Measurements from ENCODE around the gene ORC3.
"Not testable (repeated sequence)": the region's sequence is repeated elsewhere in the genome, so short reads cannot be mapped to it uniquely, and the experiment has no call there.

The ORC3 gene

GRCh38 chr6:87606199-87606598 lies 16.3 kb downstream of the ORC3 start:
- DNase-seq: no peak

GRCh38 chr6:87608802-87609201 lies 18.9 kb downstream of the ORC3 start:
- DNase-seq: no peak

GRCh38 chr6:87613018-87613417 lies 23.1 kb downstream of the ORC3 start:
- DNase-seq: not testable (repeated sequence)

- no peak for DNase-seq
Observed at GRCh38 chr6:87617405-87617804, 27.5 kb downstream of the ORC3 start.

GRCh38 chr6:87618531-87618930 lies 28.6 kb downstream of the ORC3 start:
- DNase-seq: no peak

GRCh38 chr6:87623248-87623647 lies 33.3 kb downstream of the ORC3 start:
- DNase-seq: no peak

- DNase-seq: no peak
Observed at GRCh38 chr6:87628424-87628823, 38.5 kb downstream of the ORC3 start.

GRCh38 chr6:87628881-87629280 lies 38.9 kb downstream of the ORC3 start:
- no peak for DNase-seq

- DNase-seq: no peak
Observed at GRCh38 chr6:87630746-87631145, 40.8 kb downstream of the ORC3 start.

GRCh38 chr6:87633851-87634250 lies 43.9 kb downstream of the ORC3 start:
- DNase-seq: no peak

- DNase-seq: no peak
Observed at GRCh38 chr6:87636315-87636714, 46.4 kb downstream of the ORC3 start.

GRCh38 chr6:87637106-87637505 lies 47.2 kb downstream of the ORC3 start:
- no peak for DNase-seq

GRCh38 chr6:87639373-87639772 lies 49.4 kb downstream of the ORC3 start:
- DNase-seq: no peak

GRCh38 chr6:87641065-87641692 lies 51.2 kb downstream of the ORC3 start:
- no peak for DNase-seq

- no peak for DNase-seq
Observed at GRCh38 chr6:87645080-87645479, 55.1 kb downstream of the ORC3 start.

- DNase-seq: no peak
Observed at GRCh38 chr6:87653074-87653962, 63.4 kb downstream of the ORC3 start.

GRCh38 chr6:87654122-87654521 lies 64.2 kb downstream of the ORC3 start:
- no peak for DNase-seq

- no peak for DNase-seq
Observed at GRCh38 chr6:87654875-87655454, 65.0 kb downstream of the ORC3 start.

- no peak for DNase-seq
Observed at GRCh38 chr6:87655824-87656223, 65.9 kb downstream of the ORC3 start.

- no peak for DNase-seq
Observed at GRCh38 chr6:87656857-87657256, 66.9 kb downstream of the ORC3 start.

GRCh38 chr6:87658516-87658915 lies 68.6 kb downstream of the ORC3 start:
- DNase-seq: no peak

GRCh38 chr6:87660226-87660911 lies 70.4 kb downstream of the ORC3 start:
- peak in 1 of 2 donors; percentile 11 for DNase-seq

- no peak for DNase-seq
Observed at GRCh38 chr6:87661016-87661415, 71.1 kb downstream of the ORC3 start.
